Measurements from ENCODE around the gene PIH1D2.
"Not testable (repeated sequence)": the region's sequence is repeated elsewhere in the genome, so short reads cannot be mapped to it uniquely, and the experiment has no call there.

PIH1D2 gene

DNA sequence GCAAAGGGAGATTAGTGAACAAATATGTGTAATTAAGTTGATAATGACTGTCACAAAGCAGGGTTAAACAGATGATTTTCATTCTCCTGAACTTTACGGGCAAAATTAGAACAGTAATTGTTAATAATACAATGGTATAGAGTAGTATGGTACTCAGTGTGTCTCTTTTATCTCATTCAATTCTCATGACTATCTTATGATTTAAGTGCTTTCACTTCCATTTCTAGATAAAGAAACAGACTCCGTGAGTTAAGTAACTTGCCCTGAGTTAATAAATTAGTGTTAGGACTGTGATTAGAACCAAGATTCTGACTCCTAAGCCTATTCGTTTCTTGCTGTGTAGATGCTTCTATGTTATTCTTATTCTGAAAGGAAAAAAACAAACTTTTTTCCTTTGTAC lies 22.0 kb downstream of the PIH1D2 start:
- DNase-seq: no peak

DNA sequence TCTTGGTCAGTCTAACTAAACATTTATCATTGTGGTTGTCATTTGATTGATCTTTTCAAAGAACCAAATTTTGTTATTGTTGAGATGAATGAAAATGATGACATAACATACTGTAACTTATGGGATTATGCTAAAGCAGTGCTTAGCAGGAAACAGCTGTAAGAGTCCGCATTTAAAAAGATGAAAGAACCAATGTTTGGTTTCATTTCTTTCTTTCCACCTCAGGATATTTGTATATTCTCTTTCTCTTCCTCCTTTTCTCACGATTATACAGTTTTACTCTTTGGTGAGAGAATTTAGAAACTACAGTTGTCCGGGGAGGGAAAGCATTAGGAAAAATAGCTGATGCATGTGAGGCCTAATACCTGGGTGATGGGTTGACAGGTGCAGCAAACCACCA lies 23.1 kb downstream of the PIH1D2 start:
- DNase-seq: no peak

DNA sequence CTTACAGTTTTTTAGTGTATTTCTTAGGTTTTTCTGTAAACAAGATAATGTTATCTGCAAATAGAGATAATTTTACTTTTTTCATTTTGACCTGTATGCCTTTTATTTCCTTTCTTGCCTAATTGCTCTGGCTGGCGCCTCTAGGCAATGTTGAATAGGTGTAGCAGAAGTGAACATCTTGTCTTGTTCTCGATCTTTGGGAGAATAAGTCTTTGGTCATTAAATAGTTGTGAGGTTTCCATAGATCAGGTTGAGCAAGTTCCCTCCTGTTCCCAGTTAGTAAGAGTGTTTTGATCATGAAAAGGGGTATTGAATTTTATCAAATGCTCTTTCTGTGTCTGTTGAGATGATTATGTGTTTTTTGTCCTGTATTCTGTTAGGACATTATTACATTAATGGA lies 24.0 kb downstream of the PIH1D2 start:
- DNase-seq: no peak

DNA sequence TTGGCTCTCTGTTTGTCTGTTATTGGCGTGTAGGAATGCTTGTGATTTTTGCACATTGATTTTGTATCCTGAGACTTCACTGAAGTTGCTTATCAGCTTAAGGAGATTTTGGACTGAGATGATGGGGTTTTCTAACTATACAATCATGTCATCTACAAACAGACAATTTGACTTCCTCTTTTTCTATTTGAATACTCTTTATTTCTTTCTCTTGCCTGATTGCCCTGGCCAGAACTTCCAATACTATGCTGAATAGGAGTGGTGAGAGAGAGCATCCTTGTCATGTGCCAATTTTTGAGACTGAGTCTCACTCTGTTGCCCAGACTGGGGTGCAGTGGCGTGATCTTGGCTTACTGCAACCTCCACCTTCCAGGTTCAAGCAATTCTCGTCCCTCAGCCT lies 25.6 kb downstream of the PIH1D2 start:
- DNase-seq: not testable (repeated sequence)

DNA sequence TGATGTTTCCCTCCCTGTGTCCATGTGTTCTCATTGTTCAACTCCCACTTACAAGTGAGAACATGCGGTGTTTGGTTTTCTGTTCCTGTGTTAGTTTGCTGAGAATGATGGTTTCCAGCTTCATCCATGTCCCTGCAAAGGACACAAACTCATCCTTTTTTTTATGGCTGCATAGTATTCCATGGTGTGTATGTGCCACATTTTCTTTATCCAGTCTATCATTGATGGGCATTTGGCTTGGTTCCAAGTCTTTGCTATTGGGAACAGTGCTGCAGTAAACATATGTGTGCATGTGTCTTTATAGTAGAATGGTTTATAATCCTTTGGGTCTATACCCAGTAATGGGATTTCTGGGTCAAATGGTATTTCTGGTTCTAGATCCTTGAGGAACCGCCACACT lies 27.2 kb downstream of the PIH1D2 start:
- not testable (repeated sequence) for DNase-seq

DNA sequence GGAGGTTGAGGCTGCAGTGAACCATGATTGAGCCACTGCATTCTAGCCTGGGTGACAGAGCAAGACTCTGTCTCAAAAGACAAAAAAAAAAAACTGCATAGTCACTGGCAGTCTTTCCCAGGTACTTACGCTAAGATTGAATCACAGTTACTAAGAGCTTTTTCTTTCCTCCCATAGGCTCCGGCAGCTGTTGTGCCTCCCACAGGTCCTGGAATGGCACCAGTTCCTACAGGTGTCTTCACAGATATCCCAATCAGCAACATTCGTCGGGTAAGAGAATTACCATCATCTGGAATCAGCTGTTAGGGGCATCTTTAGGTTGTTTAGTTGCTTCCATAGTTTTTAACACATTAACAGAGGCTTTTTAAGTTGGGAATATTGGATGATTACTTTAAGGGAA lies 28.9 kb downstream of the PIH1D2 start:
- no peak for DNase-seq

DNA sequence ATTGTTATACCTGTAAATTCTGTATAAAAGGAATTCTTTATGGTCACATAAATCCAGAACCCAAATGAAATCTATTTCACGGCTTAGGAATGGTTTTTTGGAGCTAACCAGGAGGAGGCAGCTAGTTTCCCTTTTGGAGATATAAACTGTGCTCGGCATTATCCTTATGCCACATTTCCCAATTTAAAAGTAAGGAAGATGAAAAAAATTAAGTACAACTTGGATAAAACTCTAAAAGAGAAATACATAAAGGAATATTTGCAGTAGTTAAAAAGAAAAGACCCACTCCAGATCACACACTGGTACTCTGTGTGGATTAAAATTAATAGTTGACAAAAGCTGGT lies 30.9 kb downstream of the PIH1D2 start:
- no peak for DNase-seq

DNA sequence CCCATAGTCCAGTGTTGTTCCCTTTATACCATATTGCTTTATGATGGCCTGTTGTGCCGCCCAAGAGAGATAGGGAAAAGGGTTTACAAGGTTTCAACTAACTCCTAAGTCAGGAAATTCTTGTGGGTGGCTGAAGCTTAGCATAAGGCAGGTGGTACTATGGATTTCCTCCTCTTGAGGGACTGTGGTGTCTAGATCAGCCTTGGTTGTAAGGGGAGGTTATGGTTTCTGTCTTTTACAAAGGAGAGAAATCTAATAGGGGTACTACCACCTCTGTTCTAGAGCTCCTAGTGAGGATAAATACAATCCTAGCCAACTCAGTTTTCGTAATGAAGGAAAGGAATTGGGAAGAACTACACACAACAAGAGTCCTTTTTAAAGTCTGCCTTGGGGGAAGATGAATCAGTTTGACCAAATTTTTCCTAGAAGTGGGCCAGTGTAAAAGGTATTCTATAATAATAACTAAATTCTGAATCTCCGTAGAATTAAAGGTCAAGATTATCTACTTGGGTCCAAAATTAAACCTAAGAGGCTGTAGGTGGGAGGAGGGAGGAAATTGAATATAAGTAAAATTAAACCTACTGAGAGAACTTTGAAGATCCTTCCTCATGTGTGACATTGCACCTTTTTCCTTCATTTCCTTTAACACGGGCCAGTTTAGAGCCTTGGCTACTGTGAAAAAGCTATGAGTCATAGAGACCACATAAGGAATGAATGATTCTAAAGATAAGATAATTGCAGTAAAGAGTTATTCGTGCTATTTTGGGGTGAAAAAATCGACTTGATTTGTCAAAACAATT lies 31.5 kb downstream of the PIH1D2 start:
- no peak for DNase-seq

DNA sequence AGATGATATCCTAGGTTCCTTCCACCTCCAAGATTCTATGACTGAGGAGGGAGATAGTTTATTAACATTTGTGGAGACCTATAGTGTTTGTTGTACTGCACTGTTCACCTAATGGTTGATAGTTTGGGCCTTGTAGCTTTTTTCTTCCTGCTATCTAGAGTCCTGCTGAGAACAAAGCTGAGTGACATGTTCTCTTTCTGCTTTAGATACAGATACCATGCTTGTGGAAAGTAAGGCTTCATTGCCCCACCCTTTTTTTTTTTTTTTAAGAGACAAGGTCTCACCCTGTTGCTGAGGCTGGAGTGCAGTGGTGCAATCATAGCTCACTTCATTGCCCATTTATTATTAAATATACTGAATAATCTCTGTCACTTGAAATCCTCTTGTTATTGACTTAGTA lies 36.3 kb downstream of the PIH1D2 start:
- no peak for DNase-seq

DNA sequence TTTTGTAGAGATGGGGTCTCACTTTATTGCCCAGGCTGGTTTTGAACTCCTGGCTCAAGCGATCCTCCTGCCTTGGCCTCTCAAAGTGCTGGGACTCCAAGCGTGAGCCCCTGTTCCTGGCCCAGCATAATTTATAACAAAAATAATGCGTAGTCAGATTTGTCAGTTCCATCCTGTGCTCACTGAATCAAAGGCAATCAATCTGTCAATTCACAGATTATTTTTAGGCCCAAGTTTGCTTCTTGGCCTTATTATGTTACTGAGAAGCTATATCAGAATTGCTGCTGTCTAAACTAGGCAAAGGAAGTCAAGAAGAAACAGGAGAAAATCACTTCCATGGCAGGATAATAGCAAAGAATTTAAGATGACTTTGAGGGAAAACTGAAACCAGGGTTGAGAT lies 39.9 kb downstream of the PIH1D2 start:
- DNase-seq: no peak

DNA sequence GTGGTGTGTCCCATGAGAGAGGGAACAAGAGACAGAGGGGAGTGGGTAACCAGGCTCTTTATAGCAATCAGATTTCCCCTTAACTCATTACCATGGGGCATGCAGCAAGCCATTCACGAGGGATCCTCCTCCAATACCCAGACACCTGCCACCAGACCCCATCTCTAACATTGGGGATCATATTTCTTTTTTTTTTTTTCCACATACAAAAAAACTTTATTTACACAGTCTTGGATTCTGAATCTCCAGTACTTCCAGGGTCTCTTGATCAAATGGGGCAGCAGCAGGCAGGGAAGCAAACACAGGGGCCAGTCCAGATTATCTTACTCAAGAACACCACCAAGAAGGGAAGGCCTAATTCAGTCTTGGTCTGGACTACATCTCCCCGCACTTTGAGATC lies 44.4 kb downstream of the PIH1D2 start:
- DNase-seq: no peak

DNA sequence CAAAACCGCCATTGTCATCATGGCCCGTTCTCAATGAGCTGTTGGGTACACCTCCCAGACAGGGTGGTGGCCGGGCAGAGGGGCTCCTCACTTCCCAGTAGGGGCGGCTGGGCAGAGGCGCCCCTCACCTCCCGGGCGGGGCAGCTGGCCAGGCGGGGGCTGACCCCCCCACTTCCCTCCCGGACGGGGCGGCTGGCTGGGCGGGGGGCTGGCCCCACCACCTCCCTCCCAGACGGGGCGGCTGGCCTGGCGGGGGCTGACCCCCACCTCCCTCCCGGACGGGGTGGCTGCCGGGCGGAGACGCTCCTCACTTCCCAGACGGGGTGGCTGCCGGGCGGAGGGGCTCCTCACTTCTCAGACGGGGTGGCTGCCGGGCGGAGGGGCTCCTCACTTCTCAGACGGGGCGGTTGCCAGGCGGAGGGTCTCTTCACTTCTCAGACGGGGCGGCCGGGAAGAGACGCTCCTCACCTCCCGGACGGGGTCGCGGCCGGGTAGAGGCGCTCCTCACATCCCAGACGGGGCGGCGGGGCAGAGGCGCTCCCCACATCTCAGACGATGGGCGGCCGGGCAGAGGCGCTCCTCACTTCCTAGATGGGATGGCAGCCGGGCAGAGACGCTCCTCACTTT lies 46.9 kb downstream of the PIH1D2 start:
- DNase-seq: not testable (repeated sequence)

DNA sequence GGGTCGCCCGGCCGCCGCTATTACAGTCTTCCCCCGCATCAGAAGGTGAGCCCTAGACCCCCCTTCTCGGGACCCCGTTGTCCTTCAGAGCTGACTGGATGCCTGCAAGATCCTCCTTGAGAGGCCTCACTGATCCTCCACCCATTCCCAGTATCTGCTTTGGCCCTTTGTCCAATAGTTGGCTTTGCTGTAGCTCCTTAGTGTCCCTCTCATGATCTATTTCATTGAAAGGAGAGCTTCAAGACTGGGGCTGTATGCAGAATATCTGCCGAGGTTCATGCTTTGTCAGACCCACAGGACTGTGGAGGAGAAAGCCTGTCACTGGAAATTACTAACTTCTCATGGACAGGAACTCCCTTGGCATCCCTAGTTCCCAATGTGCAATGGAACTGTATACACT lies 48.1 kb downstream of the PIH1D2 start:
- DNase-seq: no peak

DNA sequence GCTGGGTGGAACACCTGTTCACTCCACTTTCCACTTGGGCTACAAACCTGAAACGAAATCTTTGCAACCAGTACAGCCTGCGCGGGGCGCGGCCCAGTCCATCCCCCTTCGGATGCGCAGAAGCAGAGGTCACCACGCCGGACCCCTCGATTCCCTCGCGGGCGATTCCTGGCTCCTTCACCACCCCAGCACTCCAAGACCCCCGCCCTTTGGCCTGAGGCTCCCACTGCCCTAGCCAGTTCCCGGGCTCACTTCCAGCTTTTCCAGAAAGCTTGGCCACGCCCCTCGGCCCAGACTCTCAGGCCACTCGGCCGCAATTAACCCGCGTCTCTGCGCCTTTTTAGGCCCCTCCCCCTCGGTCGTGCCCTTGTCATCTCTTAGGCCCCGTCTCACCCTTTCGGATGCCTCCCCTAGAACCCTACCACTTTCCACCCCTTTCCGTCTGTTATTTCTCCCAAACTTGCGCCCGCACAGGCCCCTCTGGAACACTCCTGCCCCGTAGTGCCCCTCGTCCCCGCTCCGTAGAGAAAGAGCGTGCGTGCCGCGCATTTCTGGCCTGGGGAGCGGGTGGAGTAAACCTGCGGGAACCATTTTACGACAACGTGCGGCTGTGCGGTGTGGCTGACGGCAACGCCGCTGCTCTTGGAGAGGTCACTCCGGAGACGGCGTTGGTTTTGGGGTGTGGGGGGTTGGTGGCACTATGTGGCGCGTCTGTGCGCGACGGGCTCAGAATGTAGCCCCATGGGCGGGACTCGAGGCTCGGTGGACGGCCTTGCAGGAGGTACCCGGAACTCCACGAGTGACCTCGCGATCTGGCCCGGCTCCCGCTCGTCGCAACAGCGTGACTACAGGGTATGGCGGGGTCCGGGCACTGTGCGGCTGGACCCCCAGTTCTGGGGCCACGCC lies 48.8 kb downstream of the PIH1D2 start, which contains the start of gene DLAT:
Gene DLAT (plus strand): TSS at position 636 of the 906 bp plus-strand sequence. CDS start 65 bp downstream, at position 701.
- DNase-seq: peak; percentile 85 to 89

DNA sequence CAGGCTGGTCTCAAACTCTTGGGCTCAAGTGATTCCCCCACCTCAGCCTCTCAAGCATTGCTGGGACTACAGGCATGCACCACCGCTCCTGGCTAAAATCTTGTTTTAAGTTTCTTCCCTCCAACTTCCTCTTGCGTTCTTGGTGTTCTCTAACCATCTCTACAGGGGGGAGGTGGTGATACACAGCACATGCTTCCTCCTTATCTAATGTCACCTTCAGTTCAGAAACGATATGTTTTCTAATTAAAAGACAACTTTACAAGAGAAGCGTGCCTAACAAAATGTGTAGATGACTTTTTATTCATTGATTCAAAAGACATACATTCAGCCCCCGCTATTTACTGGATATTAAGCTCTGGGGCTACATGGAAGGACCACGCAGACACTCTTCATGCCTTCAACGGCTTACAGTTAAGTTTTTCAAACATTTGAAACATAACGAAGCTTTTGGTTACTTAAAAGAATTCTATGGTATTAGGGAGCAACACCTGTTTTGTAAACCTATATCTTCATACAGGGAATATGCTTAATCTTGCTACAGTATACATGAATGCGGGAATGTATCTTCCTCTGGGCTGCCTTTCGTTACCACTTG lies 49.5 kb downstream of the PIH1D2 start:
- no peak for DNase-seq

DNA sequence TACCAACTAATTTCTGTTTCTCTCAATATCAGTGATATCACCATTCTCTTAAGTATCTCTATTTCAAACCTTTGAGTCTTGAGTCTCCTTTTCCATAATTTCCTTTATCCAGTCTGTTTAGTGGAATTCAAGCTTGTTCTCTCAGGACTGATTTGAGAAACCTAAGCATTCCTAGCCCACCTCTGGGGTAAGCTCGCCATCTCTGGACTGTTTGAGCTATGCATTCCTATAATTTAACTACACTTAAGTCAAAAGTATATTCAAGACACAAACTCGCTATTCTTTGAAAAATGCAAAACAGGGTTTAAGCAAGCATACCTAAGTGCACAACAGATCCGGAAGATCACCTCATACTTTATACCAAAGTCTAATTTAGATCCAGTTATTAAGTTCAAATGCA lies 50.7 kb downstream of the PIH1D2 start:
- no peak for DNase-seq

DNA sequence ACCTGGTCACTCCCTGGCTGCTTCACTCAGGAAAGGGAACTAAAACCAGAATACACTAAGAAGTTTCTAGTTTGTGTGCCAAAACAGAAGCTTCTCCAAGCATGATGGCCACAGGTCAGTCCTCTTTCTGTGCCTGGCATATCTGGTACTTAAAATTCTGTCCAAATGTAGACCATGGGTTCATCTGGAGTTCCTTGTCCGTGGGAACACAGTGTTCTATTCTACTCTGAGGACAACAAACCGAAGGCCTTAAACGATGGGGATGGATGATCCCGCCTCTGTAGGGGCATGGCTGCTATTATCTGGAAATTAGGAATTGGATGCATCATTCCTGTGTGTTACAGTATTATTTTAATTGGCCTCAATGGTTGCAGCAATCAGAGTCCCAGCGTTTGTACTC lies 54.8 kb downstream of the PIH1D2 start:
- no peak for DNase-seq

Measured in stimulated activated CD4-positive, alpha-beta T cell treated with anti-CD3 and anti-CD28 coated beads, Interleukin-2, amount 100 ng/mL, for 24 hours (primary cell).